Activated CD4-positive, CD25-positive, alpha-beta regulatory T cell (primary cell): Measurements from ENCODE around the gene MRPL12.
A peak's percentile ranks its signal among the peaks of the same experiment; 100 is the strongest.
"Not testable (repeated sequence)": the region's sequence is repeated elsewhere in the genome, so short reads cannot be mapped to it uniquely, and the experiment has no call there.

ENCODE experiments used
- DNase-seq, 4 experiments: peaks; one replicate each; lab custom pipeline; 2025; lab: John Stamatoyannopoulos, UW

MRPL12 gene

DNA sequence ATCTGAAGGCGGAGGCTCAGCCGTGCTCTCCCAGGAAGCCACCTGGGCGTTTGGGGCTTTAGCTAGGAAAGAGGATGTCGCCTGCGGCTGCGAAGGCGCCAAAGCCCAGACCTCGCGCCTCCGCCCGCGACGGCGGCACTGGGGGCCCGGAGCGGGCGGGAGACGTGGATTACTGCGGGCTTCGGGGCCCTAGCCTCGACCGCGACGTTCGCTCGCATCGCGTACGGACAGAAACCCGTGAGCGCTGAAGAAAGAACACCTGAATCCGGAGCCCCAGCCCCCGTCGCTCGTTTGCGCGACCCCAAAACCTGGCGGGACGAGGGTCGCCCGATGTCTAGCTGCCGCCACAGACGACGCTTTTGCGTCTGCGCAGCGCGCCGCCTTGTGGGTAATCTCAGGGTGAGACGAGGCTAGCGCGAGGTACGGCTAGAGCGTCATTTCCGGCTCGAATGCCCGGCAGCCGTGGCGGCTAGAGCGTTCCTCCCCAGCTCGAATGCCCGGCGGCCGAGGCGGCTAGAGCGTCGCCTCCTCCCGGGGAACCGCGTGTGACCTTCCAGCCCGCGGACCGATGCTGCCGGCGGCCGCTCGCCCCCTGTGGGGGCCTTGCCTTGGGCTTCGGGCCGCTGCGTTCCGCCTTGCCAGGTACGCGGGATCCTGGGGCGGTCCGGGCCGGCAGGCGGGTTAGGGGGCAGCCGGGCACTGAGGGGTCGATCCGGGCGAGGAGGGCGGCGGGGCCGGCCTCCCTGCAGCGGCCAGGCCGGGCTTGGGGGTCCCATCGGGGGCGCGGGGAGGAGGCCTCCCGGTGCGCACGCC lies at the start of gene MRPL12:
Gene MRPL12, plus strand, starts transcription at position 434 of the 813 bp plus-strand sequence. Its CDS starts 135 bp downstream, at position 569.
- DNase-seq = peak; percentile 75 to 81 (median 80)

DNA sequence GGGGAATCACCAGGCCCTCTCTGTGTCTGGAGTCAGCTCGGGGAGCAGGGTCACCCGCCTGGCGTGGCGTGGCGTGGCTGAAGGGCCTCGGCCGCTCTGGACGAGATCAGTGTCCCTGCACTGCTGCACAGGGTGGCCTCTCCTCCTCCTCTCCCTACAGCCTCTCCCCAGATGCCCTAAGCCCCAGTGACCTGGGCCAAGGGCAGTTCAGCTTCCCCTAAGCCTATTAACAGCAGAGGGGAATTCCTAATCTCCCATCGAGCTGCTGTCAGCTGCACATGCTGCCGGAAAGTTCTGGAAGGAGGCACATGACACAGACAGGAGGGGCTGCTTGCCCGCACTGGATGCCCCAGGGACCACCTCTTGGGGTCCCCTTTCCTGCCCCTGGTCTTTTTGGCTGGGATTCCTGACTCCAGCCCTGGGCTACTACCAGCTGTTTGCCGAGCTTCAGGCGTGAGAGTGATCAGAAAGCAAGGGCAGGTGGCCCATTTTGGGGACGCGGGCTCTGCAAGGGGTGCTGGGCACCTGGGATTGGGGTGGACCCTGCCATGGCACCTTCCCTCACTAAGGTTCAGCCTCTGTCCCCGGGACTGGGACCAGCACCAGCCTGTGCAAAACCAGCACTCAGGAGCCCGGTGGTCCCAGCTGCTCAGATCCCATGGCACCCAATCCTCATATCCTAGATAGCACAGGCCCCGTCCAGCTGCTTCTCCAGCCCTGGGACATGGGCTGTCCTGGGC lies 47.6 kb upstream of the MRPL12 start:
- no peak for DNase-seq

- no peak for DNase-seq
These were observed 46.9 kb upstream of the MRPL12 start, which contains the start of gene PDE6G for GRCh38 chr17:81656118-81656743. Gene PDE6G, minus strand, starts transcription at chr17:81656542. Its CDS starts 3,237 bp downstream, at chr17:81653305.

- no peak for DNase-seq
These were observed 46.3 kb upstream of the MRPL12 start for GRCh38 chr17:81656835-81657234.

GRCh38 chr17:81659038-81659437 lies 44.1 kb upstream of the MRPL12 start:
- no peak for DNase-seq

GRCh38 chr17:81660441-81660840 lies 42.7 kb upstream of the MRPL12 start:
- DNase-seq = no peak

GRCh38 chr17:81662002-81662401 lies 41.2 kb upstream of the MRPL12 start:
- no peak for DNase-seq

DNA sequence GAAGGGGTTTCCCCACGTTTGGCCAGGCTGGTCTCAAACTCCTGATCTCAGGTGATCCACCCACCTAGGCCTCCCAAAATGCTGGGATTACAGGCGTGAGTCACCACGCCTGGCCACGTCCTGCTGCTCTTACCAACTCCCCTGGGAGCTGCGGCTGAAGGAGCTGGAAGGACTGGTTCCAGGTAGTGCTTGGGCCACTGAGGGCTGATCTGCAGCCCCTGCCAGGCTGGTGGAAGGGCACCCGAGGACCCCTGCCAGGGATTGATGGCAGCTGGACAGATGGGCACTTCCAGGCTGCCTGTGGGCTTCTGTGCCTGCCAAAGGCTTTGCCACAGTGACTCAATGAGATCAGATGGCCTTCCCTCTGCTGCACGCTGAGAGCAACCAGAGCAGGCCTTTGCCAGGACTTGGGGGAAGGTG lies 39.1 kb upstream of the MRPL12 start:
- DNase-seq = no peak

DNA sequence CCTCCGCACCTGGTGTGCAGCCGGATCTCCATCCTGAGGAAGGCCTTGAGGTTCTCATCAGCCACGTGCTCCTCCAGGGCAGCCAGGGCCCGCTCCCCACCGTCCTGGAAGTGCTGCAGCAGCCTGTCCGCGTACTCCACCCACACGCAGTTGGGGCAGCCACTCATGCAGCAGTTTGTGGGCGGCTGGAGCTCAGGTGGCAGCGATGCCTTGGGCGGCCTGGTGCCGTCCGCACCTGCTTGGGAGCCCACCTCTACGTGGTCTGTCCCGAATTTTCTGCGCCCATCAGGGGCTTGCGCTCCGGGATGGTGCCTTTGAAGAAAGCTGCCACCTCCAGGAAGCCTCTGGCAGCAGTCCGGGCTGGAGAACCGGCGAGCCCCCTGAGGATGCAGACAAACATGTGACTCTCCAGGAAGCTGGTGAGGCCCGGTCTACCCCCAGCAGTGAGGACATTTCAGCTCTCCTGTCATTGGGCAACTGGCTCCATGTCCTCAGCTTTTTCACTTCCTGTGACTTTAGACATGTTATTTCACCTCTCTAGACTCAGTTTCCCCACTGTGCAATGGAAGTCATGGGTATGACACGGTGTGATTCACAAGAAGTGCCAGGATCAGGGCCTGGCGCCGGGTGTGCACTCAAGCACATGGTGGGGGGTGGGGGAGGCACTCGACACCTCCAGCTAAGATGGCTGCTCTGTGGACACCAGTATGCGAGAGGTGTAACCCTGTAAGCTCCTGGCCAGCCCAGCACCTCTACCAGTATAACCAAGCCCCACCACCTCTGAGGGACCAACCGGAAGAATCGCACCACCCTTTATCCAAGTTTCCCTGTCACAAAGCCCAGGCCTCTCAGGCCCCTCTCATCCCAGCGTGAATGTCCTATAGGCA lies 37.7 kb upstream of the MRPL12 start:
- DNase-seq = peak in 3 of 4 experiments; percentile 17 to 30 (median 25)

- DNase-seq = peak in 1 of 4 experiments; percentile 29
These were observed 37.1 kb upstream of the MRPL12 start for GRCh38 chr17:81666092-81666341.

GRCh38 chr17:81666342-81667191 lies 36.6 kb upstream of the MRPL12 start, which contains the start of the genes CCDC137 and OXLD1:
Gene CCDC137, plus strand, starts transcription at chr17:81666737. Its CDS starts 30 bp downstream, at chr17:81666767.
Gene OXLD1, minus strand, starts transcription at chr17:81666605. Its CDS starts 28 bp downstream, at chr17:81666577.
- DNase-seq = peak; percentile 80 to 92 (median 84)

GRCh38 chr17:81667754-81668153 lies 35.4 kb upstream of the MRPL12 start:
- DNase-seq = no peak

DNA sequence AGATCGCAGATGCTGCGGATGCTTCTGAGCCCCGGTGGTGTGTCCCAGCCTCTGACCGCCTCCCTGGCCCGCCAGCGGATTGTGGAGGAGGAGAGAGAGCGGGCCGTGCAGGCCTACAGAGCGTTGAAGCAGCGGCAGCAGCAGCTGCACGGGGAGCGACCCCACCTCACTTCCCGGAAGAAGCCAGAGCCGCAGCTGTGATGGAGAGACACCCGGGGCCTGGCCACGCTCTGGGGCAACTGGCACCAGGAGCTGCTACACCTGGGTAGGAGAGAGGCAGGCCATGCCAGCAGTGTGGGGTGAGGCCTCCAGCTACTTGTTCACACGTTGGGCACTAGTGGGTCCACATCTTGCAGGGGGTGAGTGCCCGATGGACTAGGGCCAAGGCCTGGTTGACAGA lies 30.7 kb upstream of the MRPL12 start:
- no peak for DNase-seq

DNA sequence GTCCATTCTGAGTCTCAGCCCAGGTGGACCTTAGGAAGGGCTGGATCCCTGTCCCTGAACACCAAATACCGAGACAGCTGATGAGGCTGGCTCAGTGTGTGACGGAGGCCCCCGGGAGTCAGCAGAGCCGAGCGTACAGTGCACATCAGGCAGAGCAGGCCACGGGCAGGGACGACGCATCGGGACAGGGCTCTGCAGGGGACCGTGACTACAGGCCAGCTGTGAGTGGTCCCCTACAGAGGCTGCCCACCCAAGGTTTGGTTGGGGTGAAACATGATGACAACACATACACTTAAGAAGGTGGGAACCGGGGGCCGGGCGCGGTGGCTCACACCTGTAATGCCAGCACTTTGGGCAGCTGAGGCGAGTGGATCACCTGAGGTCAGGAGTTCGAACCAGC lies 30.2 kb upstream of the MRPL12 start:
- no peak for DNase-seq

GRCh38 chr17:81673561-81674258 lies 29.5 kb upstream of the MRPL12 start:
- no peak for DNase-seq

DNA sequence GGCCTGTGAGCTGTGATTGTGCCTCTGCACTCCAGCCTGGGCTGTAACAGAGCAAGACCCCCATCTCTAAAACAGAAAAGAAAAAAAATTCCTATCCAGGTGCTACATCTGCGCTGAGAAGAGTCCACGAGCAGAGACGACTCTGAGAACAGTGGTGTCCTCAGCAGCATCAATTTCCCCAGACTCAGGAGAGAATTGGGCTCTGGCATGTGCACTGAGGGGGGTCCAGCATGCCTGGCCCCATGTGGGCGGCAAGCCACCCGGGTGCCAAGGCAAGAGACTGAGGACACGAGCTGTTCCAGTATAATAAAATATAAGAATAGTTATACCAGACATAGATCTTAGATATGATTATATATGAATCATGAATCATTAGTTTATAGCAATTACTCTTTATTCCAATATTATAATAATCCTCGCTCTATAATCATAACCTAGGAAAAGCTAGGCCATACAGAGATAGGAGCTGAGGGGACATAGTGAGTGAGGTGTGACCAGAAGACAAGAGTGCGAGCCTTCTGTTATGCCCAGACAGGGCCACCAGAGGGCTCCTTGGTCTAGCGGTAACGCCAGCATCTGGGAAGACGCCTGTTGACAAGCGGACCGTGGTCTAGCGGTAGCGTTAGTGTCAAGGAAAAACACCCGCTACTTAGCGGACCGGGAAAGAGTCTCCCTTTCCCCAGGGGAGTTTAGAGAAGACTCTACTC lies 27.5 kb upstream of the MRPL12 start:
- DNase-seq = not testable (repeated sequence)

DNA sequence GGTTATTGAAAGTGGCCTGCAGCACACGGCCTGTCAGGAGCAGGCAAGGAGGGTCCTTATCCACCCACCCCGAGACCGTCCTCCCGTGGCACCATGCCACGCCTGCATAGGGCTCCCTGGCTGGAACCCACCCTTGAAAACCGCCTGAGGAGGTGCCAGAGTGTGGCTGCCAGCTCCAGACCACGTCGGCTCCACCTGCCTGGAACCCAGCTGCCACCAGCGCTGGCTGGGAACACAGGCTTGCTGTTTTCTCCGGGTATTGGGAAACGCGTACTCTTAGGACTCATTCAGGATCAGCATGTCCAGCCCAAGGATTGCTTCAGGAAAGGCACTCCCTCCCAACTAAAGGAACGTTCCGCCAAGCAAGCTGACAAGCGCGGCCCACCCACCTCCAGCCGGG lies 26.3 kb upstream of the MRPL12 start:
- DNase-seq = no peak

GRCh38 chr17:81680150-81680549 lies 23.0 kb upstream of the MRPL12 start:
- DNase-seq = no peak

DNA sequence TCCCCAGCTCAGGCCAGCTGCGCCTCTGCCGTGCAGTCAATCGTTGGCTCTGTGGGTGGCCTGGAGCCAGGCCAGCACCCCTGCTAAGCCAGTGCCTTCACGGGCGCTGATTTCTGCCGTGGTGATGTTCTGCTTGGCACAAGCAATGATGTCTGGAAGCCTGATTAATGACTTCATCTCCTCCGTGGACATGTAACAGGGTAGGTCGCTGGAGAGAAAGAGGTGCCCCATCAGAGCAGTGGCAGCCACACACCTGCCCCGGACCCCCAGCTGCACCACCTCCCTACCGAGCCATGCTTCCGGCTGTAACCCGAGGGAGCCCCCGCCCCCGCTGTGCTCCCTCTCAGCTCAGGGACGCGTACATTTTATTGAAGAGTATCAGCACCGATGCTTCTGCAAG lies 21.5 kb upstream of the MRPL12 start:
- no peak for DNase-seq
